ENCODE data around the gene DEPDC1B. TPM values are rescaled to one million over a fixed set of nuclear protein-coding genes. Genes with fewer than 3 reads are reported as not detected.
"Not testable (repeated sequence)": the region's sequence is repeated elsewhere in the genome, so short reads cannot be mapped to it uniquely, and the experiment has no call there.

Gene DEPDC1B
- polyA plus RNA-seq, 1 donor from 2014 or later = 7.1 TPM

DNA sequence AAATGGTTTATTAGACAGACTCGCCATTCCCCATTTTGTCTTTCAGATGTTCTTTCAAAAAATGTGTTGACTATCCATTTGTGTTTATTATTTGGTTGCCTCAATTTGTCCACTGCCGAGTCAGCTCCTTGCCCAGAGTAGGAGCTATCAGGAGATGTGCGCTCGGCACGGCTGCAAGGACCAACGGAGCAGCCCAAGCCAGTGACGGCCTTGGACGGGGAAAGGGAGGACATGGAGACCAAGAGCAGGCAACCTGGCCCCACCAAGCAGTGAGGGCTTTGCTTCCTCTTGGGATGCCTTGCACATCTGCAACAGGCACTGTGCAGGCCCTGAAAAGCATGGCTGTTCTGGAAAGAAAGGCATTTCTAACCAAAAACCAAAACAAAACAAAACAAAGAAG lies 69.8 kb downstream of the DEPDC1B start:
- no peaks in the 10 kb centered on the region for H4K20me1 ChIP-seq (ENCODE audit: insufficient read depth)
- H3K9me3 ChIP-seq (ENCODE audit: low read length) = no peaks in the 10 kb centered on the region
- H3K4me3 ChIP-seq (ENCODE audit: low read length) = no peak overlapping the region
- H3K36me3 ChIP-seq (ENCODE audit: insufficient read depth, low read length) = no peaks in the 10 kb centered on the region
- no peak overlapping the region for H3K27ac ChIP-seq (ENCODE audit: low read length)
- no peak overlapping the region for H3K4me2 ChIP-seq (ENCODE audit: low read length)
- H3F3A ChIP-seq (ENCODE audit: insufficient read depth, low read length, poor library complexity, severe bottlenecking) = no peaks in the 10 kb centered on the region
- H3K27me3 ChIP-seq (ENCODE audit: insufficient read depth, low read depth, low read length) = no peaks in the 10 kb centered on the region
- no peak overlapping the region for H3K9ac ChIP-seq (ENCODE audit: low read length)
- TF ChIP-seq POLR2AphosphoS5 (IDR thresholded peaks at IDR 0.05) (no peak), EZH2 (IDR thresholded peaks at IDR 0.05; ENCODE audit: borderline replicate concordance, insufficient read depth, low read length, poor library complexity, severe bottlenecking) (no peak), SMC3 (conservative IDR thresholded peaks at IDR 0.05; ENCODE audit: poor library complexity) (no peak), MXI1 (conservative IDR thresholded peaks at IDR 0.05; ENCODE audit: poor library complexity, severe bottlenecking) (no peak), EP300 (conservative IDR thresholded peaks at IDR 0.05; ENCODE audit: poor library complexity, severe bottlenecking) (no peak), TAF1 (IDR thresholded peaks at IDR 0.05; ENCODE audit: low read depth) (no peak), RAD21 (conservative IDR thresholded peaks at IDR 0.05) (no peak)
- TF ChIP-seq, protein P1, sequence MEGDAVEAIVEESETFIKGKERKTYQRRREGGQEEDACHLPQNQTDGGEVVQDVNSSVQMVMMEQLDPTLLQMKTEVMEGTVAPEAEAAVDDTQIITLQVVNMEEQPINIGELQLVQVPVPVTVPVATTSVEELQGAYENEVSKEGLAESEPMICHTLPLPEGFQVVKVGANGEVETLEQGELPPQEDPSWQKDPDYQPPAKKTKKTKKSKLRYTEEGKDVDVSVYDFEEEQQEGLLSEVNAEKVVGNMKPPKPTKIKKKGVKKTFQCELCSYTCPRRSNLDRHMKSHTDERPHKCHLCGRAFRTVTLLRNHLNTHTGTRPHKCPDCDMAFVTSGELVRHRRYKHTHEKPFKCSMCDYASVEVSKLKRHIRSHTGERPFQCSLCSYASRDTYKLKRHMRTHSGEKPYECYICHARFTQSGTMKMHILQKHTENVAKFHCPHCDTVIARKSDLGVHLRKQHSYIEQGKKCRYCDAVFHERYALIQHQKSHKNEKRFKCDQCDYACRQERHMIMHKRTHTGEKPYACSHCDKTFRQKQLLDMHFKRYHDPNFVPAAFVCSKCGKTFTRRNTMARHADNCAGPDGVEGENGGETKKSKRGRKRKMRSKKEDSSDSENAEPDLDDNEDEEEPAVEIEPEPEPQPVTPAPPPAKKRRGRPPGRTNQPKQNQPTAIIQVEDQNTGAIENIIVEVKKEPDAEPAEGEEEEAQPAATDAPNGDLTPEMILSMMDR (IDR thresholded peaks at IDR 0.05; ENCODE audit: poor library complexity, severe bottlenecking) = no peak
- TF ChIP-seq, protein P2, sequence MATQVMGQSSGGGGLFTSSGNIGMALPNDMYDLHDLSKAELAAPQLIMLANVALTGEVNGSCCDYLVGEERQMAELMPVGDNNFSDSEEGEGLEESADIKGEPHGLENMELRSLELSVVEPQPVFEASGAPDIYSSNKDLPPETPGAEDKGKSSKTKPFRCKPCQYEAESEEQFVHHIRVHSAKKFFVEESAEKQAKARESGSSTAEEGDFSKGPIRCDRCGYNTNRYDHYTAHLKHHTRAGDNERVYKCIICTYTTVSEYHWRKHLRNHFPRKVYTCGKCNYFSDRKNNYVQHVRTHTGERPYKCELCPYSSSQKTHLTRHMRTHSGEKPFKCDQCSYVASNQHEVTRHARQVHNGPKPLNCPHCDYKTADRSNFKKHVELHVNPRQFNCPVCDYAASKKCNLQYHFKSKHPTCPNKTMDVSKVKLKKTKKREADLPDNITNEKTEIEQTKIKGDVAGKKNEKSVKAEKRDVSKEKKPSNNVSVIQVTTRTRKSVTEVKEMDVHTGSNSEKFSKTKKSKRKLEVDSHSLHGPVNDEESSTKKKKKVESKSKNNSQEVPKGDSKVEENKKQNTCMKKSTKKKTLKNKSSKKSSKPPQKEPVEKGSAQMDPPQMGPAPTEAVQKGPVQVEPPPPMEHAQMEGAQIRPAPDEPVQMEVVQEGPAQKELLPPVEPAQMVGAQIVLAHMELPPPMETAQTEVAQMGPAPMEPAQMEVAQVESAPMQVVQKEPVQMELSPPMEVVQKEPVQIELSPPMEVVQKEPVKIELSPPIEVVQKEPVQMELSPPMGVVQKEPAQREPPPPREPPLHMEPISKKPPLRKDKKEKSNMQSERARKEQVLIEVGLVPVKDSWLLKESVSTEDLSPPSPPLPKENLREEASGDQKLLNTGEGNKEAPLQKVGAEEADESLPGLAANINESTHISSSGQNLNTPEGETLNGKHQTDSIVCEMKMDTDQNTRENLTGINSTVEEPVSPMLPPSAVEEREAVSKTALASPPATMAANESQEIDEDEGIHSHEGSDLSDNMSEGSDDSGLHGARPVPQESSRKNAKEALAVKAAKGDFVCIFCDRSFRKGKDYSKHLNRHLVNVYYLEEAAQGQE (IDR thresholded peaks at IDR 0.05; ENCODE audit: borderline replicate concordance) = no peak
- no peaks in the 10 kb centered on the region for H3K79me2 ChIP-seq (replicated peaks; ENCODE audit: insufficient read depth, low read length)
- no peaks in the 10 kb centered on the region for H3K9me2 ChIP-seq (ENCODE audit: insufficient read depth, low read length)
- no peak overlapping the region for H2AFZ ChIP-seq (ENCODE audit: low read depth, low read length)

DNA sequence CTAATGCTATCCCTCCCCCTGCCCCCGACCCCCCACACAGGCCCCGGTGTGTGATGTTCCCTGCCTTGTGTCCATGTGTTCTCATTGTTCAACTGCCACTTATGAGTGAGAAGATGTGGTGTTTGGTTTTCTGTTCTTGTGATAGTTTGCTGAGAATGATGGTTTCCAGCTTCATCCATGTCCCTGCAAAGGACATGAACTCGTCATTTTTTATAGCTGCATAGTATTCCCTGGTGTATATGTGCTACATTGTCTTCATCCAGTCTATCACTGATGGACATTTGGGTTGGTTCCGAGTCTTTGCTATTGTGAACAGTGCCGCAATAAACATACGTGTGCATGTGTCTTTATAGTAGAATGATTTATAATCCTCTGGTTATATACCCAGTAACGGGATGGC lies 75.1 kb downstream of the DEPDC1B start:
- H3F3A ChIP-seq (ENCODE audit: insufficient read depth, low read length, poor library complexity, severe bottlenecking); H4K20me1 ChIP-seq (ENCODE audit: insufficient read depth); H3K9me3 ChIP-seq (ENCODE audit: low read length); H3K9me2 ChIP-seq (ENCODE audit: insufficient read depth, low read length); H3K27ac ChIP-seq (ENCODE audit: low read length); H3K4me2 ChIP-seq (ENCODE audit: low read length); H3K36me3 ChIP-seq (ENCODE audit: insufficient read depth, low read length); H3K4me3 ChIP-seq (ENCODE audit: low read length); H2AFZ ChIP-seq (ENCODE audit: low read depth, low read length); H3K79me2 ChIP-seq (replicated peaks; ENCODE audit: insufficient read depth, low read length); H3K27me3 ChIP-seq (ENCODE audit: insufficient read depth, low read depth, low read length); H3K9ac ChIP-seq (ENCODE audit: low read length): not testable (repeated sequence)

DNA sequence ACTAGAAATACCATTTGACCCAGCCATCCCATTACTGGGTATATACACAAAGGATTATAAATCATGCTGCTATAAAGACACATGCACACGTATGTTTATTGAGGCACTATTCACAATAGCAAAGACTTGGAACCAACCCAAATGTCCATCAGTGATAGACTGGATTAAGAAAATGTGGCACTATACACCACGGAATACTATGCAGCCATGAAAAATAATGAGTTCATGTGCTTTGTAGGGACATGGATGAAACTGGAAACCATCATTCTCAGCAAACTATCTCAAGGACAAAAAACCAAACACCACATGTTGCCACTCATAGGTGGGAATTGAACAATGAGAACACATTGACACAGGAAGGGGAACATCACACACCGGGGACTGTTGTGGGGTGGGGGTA lies 79.2 kb downstream of the DEPDC1B start:
- not testable (repeated sequence) for H3K79me2 ChIP-seq (replicated peaks; ENCODE audit: insufficient read depth, low read length); H3K27me3 ChIP-seq (ENCODE audit: insufficient read depth, low read depth, low read length); H2AFZ ChIP-seq (ENCODE audit: low read depth, low read length); H4K20me1 ChIP-seq (ENCODE audit: insufficient read depth); H3K27ac ChIP-seq (ENCODE audit: low read length); H3K9me2 ChIP-seq (ENCODE audit: insufficient read depth, low read length); H3K9ac ChIP-seq (ENCODE audit: low read length); H3K4me2 ChIP-seq (ENCODE audit: low read length); H3K36me3 ChIP-seq (ENCODE audit: insufficient read depth, low read length); H3K9me3 ChIP-seq (ENCODE audit: low read length); H3F3A ChIP-seq (ENCODE audit: insufficient read depth, low read length, poor library complexity, severe bottlenecking); H3K4me3 ChIP-seq (ENCODE audit: low read length)

Data from neural cell (in vitro differentiated cells).